HL-60 (cell line): ENCODE measurements around the gene PPP1R16B.
"Not testable (repeated sequence)": the region's sequence is repeated elsewhere in the genome, so short reads cannot be mapped to it uniquely, and the experiment has no call there.

Experiments used
- DNase-seq, 2 experiments: peaks; one replicate each; pipeline ENCODE4 v3.0.0-alpha.2; 2010 to 2020; ENCODE audit warnings: low read depth in 1 of 2, low spot score in 1 of 2
- H3K27ac ChIP-seq: fragments of 250-450 bp; sonication (Bioruptor Pico); replicated peaks from 2 replicates; pipeline ENCODE4 v1.5.1; 2020; ENCODE audit warnings: mild to moderate bottlenecking, moderate library complexity
- H3K27me3 ChIP-seq: fragments of 250-450 bp; sonication (Bioruptor Pico); 2 replicates; pipeline ENCODE4 v1.5.1; 2021; ENCODE audit warnings: mild to moderate bottlenecking, moderate library complexity; ENCODE audit not compliant: insufficient read depth, poor library complexity, severe bottlenecking
- H3K4me3 ChIP-seq: replicated peaks from 2 replicates; pipeline ENCODE4 v1.5.1; 2011; ENCODE audit warnings: mild to moderate bottlenecking, control low read depth, low read length; ENCODE audit not compliant: insufficient read depth
- CTCF ChIP-seq: IDR thresholded peaks from one replicate; pipeline ENCODE4 v1.5.1; 2011; ENCODE audit warnings: low read length, control low read depth, inconsistent platforms; ENCODE audit not compliant: insufficient read depth
- GABPA ChIP-seq: IDR thresholded peaks from 2 replicates; pipeline ENCODE4 v1.6.1; 2012; ENCODE audit warnings: low read depth
- POLR2AphosphoS5 ChIP-seq: IDR thresholded peaks from 2 replicates; pipeline ENCODE4 v1.6.1; 2012; ENCODE audit warnings: low read depth
- REST ChIP-seq: IDR thresholded peaks from 2 replicates; pipeline ENCODE4 v1.6.1; 2012; ENCODE audit warnings: low read depth; ENCODE audit not compliant: insufficient replicate concordance
- SPI1 ChIP-seq: IDR thresholded peaks from 2 replicates; pipeline ENCODE4 v1.6.1; 2012; ENCODE audit warnings: low read depth, mild to moderate bottlenecking, borderline replicate concordance

PPP1R16B gene

GRCh38 chr20:38812709-38813573 is 7.4 kb downstream of the PPP1R16B start:
- H3K27ac ChIP-seq: no peak overlapping the region
- H3K4me3 ChIP-seq: no peak overlapping the region
- H3K27me3 ChIP-seq: peaks cover 2% of the 10 kb centered on the region
- no peak for DNase-seq
- TF ChIP-seq POLR2AphosphoS5 (no peak), SPI1 (no peak), CTCF (no peak), REST (no peak), GABPA (no peak)

- not testable (repeated sequence) for H3K27me3 ChIP-seq, H3K27ac ChIP-seq, H3K4me3 ChIP-seq, DNase-seq
Measured at GRCh38 chr20:38813574-38813962, 8.1 kb downstream of the PPP1R16B start.

DNA sequence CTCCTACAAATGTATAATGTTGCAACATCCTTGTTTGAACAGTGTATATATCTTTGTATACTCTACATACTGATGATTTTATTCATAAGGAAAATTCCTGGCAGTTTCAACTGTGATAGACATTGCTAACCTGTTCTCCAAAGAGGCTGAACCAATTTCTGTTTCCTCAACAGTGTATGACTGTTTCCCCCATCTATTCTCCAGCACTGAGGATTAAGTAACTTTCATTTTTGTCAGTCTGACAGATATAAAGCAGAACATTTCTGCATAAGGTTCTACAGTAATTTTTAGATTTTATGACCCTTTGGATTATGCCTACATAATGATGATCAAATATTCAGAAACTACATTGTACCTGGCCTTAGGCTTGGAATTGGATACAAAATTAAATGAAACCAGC is 9.9 kb downstream of the PPP1R16B start:
- Histone ChIP-seq H3K27ac (no peak overlapping the region), H3K27me3 (peaks cover 2% of the 10 kb centered on the region), H3K4me3 (no peak overlapping the region)
- TF ChIP-seq CTCF (no peak), SPI1 (no peak), POLR2AphosphoS5 (no peak), REST (no peak), GABPA (no peak)
- no peak for DNase-seq

- H3K27ac ChIP-seq: no peak overlapping the region
- peaks cover 2% of the 10 kb centered on the region for H3K27me3 ChIP-seq
- DNase-seq: no peak
- H3K4me3 ChIP-seq: no peak overlapping the region
- TF ChIP-seq REST: no peak
- no peak for TF ChIP-seq GABPA
- TF ChIP-seq POLR2AphosphoS5: no peak
- TF ChIP-seq CTCF: no peak
- no peak for TF ChIP-seq SPI1
Measured at GRCh38 chr20:38818113-38819065, 12.9 kb downstream of the PPP1R16B start.
